ENCODE measurements around the gene GPR75.
"Not testable (repeated sequence)": the region's sequence is repeated elsewhere in the genome, so short reads cannot be mapped to it uniquely, and the experiment has no call there.

GPR75 gene

DNA sequence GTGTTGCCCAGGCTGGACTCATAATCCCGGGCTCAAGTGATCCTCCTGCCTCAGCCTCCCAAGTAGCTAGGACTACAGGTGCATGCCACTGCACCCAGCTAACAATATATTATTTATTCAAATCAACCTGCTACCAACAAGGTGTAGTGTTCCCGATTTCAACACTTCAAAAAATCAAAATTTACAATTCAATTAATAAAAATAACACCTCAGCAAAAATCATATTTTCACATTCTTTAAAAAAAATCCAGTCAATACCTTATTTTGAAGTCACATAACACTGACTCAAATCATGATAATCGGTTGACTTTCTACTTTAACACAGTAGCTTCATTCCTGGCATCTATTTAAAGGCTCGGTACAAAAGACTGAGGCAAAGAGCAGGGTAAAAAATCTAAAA is 7.2 kb downstream of the GPR75 start:
- DNase-seq (ENCODE audit: low spot score): no peak

DNA sequence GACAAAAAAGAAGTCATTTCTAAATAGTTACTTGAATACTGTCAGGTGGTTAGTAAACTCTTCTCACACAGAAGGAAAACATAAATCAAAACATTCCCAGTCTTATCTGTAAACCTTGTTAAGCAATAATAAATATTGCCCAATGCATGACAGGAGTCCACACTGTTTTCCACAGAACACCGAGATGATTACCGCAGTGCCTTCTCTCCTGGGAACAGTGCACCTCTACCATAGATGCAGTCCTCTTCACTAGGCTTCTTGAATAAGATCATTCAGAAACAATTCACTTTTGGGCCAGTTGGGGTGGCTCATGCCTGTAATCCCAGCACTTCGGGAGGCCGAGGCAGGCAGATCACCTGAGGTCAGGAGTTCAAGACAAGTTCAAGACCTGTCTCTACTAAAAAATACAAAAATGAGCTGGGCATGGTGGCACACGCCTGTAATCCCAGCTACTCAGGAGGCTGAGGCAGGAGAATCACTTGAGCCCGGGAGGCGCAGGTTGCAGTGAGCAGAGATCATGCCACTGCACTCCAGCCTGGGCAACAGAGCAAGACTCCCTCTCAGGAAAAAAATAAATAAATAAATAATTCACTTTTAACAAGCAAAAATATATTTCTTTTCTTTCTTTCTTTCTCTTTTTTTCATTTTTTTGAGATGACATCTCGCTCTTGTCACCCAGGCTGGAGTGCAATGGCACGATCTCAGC is 8.6 kb downstream of the GPR75 start:
- peak; percentile 64 for DNase-seq (ENCODE audit: low spot score)

DNA sequence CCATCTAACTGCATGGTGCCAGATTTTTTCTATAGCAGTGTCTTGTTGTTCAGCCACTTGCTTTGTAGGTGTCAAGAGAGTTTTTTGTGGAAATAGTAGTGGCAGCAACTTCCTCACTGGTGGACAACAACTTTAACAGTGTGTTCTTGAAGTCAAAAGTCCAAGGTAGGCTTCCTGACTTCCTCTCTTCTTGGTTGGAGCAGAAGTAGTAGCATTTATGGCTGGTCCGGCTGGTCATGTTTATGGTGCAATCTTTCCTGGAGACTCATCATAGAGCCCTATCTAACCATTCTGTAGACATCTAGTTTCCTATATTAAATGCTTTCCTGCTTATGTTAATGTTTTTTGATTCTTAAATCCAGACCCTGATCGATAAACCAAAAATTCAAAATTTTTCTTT is 11.7 kb downstream of the GPR75 start:
- no peak for DNase-seq (ENCODE audit: low spot score)

DNA sequence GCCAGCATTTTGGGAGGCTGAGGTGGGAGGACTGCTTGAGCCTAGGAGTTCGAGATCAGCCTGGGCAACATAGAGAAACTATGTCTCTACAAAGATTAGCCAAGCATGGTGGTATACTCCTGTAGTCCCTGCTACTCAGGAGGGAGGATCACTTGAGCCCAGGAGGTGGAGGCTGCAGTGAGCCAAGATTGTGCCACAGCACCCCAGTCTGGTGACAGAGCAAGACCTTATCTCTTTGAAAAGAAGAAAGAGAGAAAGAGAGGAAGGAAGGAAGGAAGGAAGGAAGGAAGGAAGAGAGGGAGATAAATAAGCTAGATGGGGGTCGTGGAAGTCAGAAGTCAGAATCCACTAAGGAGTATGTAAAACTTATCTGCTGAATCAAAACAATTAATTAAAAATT is 16.2 kb downstream of the GPR75 start:
- no peak for DNase-seq (ENCODE audit: low spot score)

DNA sequence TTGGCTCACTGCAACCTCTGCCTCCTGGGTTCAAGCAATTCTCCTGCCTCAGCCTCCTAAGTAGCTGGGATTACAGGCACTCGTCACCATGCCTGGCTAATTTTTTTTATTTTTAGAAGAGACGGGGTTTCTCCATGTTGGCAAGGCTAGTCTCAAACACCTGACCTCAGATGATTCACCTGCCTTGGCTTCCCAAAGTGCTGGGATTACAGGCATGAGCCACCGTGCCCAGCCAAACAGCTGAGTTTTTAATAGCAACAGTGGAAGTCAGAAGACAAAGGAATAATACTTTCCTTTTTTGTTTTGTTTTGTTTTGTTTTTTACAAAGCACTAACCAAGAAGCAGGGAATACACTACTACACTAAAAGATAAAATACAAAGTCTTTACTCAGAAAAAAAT is 16.9 kb downstream of the GPR75 start:
- no peak for DNase-seq (ENCODE audit: low spot score)

DNA sequence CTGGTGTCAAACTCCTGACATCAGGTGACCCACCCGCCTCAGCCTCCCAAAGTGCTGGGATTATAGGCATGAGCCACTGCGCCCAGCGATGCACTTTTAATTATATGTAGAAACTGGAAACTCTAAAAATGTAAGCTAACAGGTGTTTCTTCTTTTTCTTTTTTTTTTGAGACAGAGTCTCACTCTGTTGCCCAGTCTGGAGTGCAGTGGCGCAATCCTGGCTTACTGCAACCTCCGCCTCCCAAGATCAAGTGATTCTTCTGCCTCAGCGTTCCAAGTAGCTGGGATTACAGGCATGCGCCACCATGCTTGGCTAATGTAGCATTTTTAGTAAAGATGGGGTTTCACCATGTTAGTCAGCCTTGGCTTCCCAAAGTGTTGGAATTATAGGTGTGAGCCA is 18.1 kb downstream of the GPR75 start:
- DNase-seq (ENCODE audit: low spot score): not testable (repeated sequence)

DNA sequence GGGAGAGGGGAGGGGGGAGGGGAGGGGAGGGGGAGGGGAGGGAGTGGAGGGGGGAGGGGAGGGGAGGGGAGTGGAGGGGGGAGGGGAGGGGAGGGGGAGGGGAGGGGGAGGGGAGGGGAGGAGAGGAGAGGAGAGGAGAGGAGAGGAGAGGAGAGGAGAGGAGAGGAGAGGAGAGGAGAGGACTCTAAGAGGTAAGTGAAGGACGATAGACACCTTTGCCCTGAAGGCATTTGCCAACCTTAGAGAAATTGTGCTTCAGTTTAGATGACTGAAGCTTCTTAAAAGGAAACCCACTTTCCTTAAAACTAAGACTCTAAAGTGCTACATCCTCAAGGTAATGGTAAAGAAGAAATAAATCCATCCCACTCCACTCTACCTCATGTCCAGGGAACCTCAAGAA is 19.2 kb downstream of the GPR75 start:
- no peak for DNase-seq (ENCODE audit: low spot score)

DNA sequence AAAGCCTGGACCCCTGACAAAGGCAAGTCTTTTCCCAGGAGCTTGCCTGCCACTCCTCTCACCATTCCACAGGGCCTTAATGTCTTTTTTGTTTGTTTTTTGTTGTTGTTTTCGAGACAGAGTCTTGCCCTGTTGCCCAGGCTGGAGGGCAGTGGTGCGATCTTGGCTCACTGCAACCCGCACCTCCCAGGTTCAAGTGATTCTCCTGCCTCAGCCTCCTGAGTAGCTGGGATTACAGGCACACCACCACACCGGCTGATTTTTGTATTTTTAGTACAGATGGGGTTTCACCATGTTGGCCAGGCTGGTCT is 29.8 kb downstream of the GPR75 start:
- DNase-seq (ENCODE audit: low spot score): not testable (repeated sequence)

DNA sequence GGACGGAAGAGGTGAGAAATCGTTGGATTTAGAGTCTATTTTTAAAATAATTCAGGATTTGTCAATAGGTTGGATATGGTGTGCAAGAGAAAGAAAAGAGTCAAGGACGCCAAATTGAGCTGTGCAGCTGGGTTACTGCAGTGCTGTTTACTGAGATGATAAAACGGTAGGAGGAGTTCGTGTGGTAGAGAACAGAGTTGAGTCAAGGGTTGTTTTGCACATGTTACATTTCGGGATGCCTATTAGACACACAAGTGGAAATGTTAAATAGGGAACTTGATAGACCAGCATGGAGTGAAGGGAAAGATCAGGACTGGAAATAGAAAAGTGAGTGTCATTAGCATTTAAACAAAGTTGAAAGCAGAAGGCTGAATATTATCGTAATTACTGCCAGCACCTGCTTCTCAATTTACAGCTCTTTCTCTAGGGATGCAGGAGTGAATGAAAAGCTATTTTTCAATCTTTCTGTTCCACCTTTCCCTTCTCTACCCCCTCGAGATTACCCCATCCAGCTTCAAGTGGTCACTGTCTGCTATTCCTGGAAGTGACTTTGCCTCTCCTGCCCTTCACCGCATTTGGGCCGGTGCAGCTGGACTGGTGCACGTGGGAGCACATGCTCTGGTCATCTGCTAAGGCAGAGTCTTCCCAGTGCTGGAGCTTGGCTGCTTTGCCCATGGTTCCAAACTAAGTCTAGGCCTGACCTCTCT is 30.3 kb downstream of the GPR75 start:
- DNase-seq (ENCODE audit: low spot score): no peak

DNA sequence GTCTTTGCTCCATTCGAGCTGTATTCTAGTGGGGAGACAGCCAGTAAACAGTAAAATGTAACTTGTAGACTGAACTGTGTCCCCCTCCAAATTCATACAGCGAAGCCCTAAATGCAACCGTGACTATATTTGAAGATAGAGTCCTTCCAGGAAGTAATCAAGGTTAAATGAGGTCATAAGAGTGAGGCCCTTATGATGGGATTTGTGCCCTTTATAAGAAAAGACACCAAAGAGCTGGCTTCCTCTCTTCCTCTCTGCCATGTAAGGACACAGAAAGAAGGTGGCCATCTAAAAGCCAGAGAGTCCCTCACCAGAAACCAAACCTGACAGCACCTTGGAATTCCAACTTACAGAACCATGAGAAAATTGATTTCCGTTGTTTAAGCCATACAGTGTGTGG is 31.4 kb downstream of the GPR75 start:
- DNase-seq (ENCODE audit: low spot score): no peak

DNA sequence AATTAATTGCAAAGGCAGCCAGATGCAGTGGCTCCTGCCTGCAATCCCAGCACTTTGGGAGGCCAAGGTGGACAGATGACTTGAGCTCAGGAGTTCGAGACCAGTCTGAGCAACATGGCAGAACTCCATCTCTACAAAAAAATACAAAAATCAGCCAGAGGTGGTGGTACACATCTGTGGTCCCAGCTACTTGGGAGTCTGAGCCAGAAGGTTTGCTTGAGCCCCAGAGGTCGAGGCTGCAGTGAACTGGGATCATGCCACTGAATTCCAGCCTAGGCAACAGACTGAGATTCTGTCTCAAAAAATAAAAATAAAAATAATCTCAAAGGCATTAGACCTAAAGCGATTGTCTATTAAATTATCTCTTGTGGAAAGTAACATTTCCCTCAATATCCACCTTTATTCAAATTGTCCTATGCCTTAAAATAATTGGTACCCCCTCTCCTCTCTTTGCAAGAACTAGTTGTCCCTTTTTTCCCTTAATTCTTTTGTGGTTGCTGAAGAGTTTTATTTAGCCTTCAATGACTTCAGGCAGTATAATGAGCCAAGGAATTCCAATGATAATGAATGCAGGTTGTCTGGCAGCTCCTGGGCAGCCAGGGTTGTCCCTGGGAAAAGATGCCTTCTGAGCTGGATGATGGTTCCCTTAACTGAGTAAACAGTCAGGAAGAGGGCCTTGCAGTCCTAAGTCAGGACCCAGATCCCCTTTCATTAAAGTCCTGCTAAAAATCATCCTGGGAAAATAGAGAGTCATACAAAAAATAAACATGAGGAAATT is 32.2 kb downstream of the GPR75 start:
- no peak for DNase-seq (ENCODE audit: low spot score)

DNA sequence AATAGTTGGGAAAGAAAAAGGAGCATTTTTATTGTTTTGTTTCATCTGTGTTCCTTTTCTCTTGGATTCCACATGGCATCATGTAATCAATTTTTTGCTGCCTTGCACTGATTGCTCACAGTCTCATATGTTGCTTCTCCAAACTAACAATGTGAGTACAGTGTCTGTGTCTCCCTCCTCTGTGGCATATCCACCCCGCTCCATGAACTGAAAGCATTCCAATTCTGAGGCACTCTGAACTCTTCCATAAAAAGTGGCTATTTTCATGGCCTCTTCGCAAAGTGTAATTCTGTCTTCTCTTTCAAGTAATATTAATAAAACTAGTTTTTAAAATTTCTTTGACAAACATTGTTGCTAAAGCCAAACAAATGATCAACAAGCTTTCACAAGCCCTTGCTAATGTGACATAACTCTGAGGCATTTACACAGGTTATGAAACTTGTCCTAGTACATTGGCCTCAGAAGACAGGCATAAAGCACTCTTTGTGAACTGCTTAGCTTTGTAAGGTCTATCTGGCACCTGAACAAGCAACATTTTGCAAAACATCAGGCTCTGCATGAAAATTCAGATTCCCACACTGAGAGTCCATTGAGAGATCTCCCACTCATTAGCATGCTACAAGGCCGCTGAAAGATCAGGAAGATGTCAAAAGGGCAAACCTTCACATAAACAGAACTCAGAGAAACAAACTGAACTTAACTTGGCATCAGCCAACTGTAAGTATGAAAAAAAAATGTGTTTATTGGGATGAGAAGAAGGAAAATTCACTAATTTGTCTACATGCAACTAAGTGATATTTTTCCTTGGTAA is 33.0 kb downstream of the GPR75 start:
- DNase-seq (ENCODE audit: low spot score): peak; percentile 47

DNA sequence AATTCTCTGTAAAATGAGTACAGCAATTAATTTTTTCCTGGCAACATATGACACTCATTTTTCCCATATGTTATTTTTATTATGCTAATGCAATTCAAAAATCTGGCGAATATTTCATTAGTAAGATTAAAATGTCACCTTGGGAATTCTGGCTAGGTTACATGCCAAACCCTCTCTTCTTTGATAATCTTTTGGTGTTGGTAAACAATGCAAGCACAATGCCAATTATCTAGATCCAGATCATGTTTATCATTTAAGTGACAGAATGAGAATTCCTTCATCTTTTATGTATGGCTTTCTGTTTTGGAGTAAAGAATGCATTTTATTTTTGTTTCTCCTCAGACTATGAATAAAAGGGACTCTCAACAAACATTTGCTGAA is 33.7 kb downstream of the GPR75 start:
- no peak for DNase-seq (ENCODE audit: low spot score)

DNA sequence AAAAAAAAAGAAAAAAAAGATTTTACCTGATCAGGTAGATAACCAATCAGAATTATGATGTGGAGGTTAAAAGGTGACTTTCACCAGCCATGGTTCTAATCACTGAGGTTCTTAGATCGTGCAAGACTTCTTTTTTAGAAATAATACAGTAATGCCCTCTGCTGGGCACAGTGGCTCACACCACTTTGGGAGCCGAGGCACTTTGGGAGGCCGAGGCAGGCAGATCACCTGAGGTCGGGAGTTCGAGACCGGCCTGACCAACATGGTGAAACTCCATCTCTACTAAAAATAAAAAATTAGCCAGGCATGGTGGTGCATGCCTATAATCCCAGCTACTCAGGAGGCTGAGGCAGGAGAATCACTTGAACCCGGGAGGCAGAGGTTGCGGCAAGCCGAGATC is 36.1 kb downstream of the GPR75 start:
- DNase-seq (ENCODE audit: low spot score): not testable (repeated sequence)

DNA sequence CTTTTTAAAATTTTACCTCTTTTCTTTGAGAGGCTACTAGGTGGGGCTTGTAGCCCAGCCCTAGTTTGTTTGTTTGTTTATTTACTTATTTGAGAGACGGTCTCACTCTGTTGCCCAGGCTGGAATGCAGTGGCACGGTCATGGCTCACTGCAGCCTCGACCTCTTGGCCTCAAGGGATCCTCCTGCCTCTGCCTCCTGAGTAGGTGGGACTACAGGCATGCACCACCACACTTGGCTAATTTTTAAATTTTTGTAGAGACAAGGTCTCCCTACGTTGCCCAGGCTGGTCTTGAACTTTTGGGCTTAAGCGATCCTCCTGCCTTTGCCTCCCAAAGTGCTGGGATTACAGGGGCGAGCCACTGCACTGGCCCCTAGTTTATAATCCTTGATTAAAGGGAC is 38.0 kb downstream of the GPR75 start:
- DNase-seq (ENCODE audit: low spot score): no peak

DNA sequence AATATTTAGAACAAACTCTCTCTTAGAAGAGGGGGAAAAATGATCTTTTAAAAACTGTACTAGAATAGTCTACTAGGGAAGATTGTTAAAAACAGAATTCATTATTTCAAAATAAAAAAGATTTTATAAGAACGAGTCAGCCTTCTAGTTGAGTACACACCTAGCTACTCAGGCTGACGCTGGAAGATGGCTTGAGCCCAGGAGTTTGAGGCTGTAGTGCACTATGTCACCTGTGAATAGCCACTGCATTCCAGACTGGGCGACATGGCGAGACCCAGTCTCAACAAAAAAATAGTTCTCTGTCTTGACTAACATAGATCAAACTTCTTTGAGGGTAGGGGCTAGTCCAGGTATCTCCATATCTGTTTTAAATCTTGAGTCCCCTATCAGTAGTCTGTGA is 39.1 kb downstream of the GPR75 start:
- DNase-seq (ENCODE audit: low spot score): no peak

DNA sequence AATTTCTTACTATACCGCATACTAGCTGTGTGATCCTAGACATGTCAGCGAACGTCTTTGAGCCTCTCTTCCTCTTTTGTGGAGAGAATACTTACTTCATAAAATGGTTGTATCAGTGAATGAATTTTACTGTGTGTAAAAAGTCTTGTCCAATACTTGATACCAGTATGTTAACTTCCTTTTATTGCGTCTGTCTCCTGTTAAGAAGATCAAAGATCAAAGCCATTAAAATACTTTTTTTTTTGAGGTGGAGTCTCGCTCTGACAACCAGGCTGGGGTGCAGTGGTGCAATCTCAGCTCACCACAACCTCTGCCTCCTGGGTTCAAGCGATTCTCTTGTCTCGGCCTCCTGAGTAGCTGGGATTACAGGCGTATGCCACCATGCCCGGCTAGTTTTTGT is 39.7 kb downstream of the GPR75 start:
- no peak for DNase-seq (ENCODE audit: low spot score)

DNA sequence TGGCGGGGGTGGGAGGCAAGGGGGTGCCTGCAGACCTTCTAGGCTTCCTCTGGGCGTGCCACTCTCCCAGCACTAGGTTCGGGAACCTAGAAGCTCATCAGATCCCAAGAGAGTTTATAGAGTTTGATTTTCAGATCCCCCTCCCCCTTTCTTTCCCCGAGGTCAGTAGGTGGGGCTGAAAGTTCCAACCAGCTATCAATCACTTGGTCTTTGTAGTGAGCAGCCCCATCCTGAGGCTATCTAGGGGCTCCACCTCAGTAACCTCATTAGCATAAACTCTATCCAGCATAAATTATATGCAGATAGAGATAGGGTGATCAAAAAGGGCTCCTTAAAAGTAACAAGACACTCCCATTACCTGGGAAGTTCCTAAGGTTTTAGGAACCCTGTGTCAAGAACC is 40.1 kb downstream of the GPR75 start:
- DNase-seq (ENCODE audit: low spot score): no peak

DNA sequence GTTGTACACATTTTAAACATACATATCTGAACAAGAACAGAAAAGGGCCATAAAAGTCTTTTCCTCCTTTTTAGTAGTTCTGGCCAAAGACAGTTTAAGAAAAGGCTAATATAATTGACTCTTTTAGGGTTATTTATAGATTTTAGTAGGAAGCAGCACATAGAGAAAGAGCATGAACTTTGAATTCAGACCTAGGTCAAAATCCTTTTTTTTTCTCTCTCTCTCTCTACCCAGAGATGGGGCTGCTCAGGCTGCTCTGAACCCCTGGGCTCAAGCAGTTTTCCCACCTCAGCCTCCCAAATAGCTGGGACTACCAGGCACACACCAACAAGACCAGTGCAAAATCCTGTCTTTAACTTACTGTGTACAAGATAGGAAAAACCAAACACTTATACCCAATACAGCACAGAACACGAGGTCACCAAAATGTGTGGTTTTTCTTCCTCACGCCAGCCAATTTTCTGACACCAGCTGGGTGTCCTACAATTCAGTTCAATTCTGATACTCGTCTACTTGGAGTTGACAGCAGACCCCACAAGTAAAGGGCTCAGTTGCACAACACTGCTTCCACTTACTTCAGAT is 40.8 kb downstream of the GPR75 start:
- no peak for DNase-seq (ENCODE audit: low spot score)

DNA sequence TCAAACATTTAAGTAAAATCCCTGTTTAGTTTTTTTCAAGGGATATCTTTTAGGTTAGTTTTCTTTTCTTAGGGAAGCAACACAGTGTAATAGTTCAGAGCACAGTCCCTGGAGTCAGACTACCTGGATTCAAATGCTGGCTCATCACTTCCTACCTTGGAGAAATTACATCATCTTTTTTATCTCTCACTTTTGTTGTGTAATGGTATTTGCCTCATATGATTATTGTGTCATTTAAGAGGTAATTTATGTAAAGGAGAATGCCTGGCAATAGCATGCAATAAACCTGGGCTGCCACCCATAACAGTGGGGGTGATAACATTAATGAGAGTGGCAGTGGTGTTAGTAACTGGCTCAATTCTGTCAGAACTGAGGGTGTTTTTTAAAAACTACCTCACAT is 46.6 kb downstream of the GPR75 start:
- no peak for DNase-seq (ENCODE audit: low spot score)

DNA sequence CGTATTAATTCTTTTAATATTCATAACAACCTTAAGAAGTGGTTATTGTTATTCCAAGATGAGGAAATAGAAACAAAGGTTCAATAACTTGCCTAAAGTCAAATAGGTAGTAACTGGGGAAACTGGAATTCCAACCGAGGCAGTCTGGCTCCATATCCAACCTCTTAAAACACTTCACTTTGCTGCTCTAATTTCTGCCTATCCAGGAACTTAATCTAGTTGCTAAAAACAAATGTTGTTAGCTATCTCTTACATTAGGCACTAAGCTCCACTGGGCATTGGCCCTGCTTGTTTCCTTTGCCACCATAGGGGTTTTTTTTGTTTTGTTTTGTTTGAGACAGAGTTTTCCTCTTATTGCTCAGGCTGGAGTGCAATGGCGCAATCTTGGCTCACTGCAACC is 48.2 kb downstream of the GPR75 start:
- DNase-seq (ENCODE audit: low spot score): no peak

Data from HuH-7.5 (cell line).